ENCODE measurements around the gene NPEPL1.
"Not testable (repeated sequence)": the region's sequence is repeated elsewhere in the genome, so short reads cannot be mapped to it uniquely, and the experiment has no call there.

Gene NPEPL1

GRCh38 chr20:58745391-58745790 is 52.8 kb downstream of the NPEPL1 start:
- DNase-seq = no peak

GRCh38 chr20:58746620-58747019 is 54.0 kb downstream of the NPEPL1 start:
- no peak for DNase-seq

GRCh38 chr20:58747211-58747610 is 54.6 kb downstream of the NPEPL1 start:
- no peak for DNase-seq

GRCh38 chr20:58748618-58749017 is 56.0 kb downstream of the NPEPL1 start:
- no peak for DNase-seq

GRCh38 chr20:58749098-58749769 is 56.6 kb downstream of the NPEPL1 start:
- no peak for DNase-seq

GRCh38 chr20:58749979-58750378 is 57.4 kb downstream of the NPEPL1 start:
- DNase-seq = no peak

GRCh38 chr20:58750706-58751105 is 58.1 kb downstream of the NPEPL1 start:
- DNase-seq = not testable (repeated sequence)

- DNase-seq = no peak
Measured at GRCh38 chr20:58751979-58752378, 59.4 kb downstream of the NPEPL1 start.

- no peak for DNase-seq
Measured at GRCh38 chr20:58752565-58752964, 60.0 kb downstream of the NPEPL1 start.

GRCh38 chr20:58753267-58753921 is 60.8 kb downstream of the NPEPL1 start:
- DNase-seq = no peak

GRCh38 chr20:58753922-58754551 is 61.4 kb downstream of the NPEPL1 start:
- no peak for DNase-seq

GRCh38 chr20:58754584-58754983 is 62.0 kb downstream of the NPEPL1 start:
- no peak for DNase-seq

GRCh38 chr20:58755062-58755697 is 62.6 kb downstream of the NPEPL1 start:
- no peak for DNase-seq

GRCh38 chr20:58755766-58756449 is 63.3 kb downstream of the NPEPL1 start:
- DNase-seq = no peak

GRCh38 chr20:58756450-58756775 is 63.8 kb downstream of the NPEPL1 start:
- no peak for DNase-seq

GRCh38 chr20:58757647-58758046 is 65.0 kb downstream of the NPEPL1 start:
- not testable (repeated sequence) for DNase-seq

- no peak for DNase-seq
Measured at GRCh38 chr20:58759947-58760346, 67.3 kb downstream of the NPEPL1 start.

GRCh38 chr20:58760856-58761255 is 68.3 kb downstream of the NPEPL1 start:
- DNase-seq = no peak

GRCh38 chr20:58762120-58762519 is 69.5 kb downstream of the NPEPL1 start:
- DNase-seq = no peak

- no peak for DNase-seq
Measured at GRCh38 chr20:58763076-58763475, 70.5 kb downstream of the NPEPL1 start.
